Ovary (tissue), 3 donors: Measurements from ENCODE around the gene NR5A1.

Source experiments
- CTCF ChIP-seq, 3 donors: fragments of 450-650 bp in 2 of 3; fragments of 200-600 bp in 1 of 3; IDR thresholded peaks; one replicate each; pipeline versions ENCODE4 v1.5.1 to v1.8.0; 2016 to 2022; ENCODE audit warnings: antibody characterized with exemption in 3 of 3, mild to moderate bottlenecking in 1 of 3
- POLR2A ChIP-seq: fragments of 450-650 bp; IDR thresholded peaks from one replicate; pipeline ENCODE4 v1.6.1; 2017; ENCODE audit warnings: antibody characterized with exemption, mild to moderate bottlenecking, moderate library complexity
- donor health status: DM: no; HTN: no; CAD: no.

- TF ChIP-seq CTCF (IDR thresholded peaks at IDR 0.05) (no peak), POLR2A (no peak)
Observed at GRCh38 chr9:124482431-124483031, 24.7 kb downstream of the NR5A1 start.
